Stimulated activated CD4-positive, alpha-beta T cell treated with anti-CD3 and anti-CD28 coated beads, Interleukin-2, amount 100 ng/mL, for 24 hours (primary cell): ENCODE data around the gene ALDH3A1.
A peak's percentile ranks its signal among the peaks of the same experiment; 100 is the strongest.

Experiments used
- DNase-seq, 2 donors: peaks; one replicate each; pipeline ENCODE4 v3.0.0-alpha.2; 2020

ALDH3A1 gene

GRCh38 chr17:19740933-19741332 is 7.2 kb downstream of the ALDH3A1 start:
- no peak for DNase-seq

GRCh38 chr17:19739241-19740201 is 8.6 kb downstream of the ALDH3A1 start:
- no peak for DNase-seq

- DNase-seq: no peak
These were observed 9.3 kb downstream of the ALDH3A1 start for GRCh38 chr17:19738757-19739156.

- no peak for DNase-seq
These were observed 10.0 kb downstream of the ALDH3A1 start for GRCh38 chr17:19738073-19738449.

GRCh38 chr17:19737305-19738072 is 10.6 kb downstream of the ALDH3A1 start:
- DNase-seq: no peak

GRCh38 chr17:19736071-19736470 is 12.0 kb downstream of the ALDH3A1 start:
- DNase-seq: no peak

GRCh38 chr17:19733953-19734526 is 14.1 kb downstream of the ALDH3A1 start:
- DNase-seq: no peak

- DNase-seq: no peak
These were observed 16.5 kb downstream of the ALDH3A1 start for GRCh38 chr17:19731626-19732025.

- no peak for DNase-seq
These were observed 17.3 kb downstream of the ALDH3A1 start for GRCh38 chr17:19730843-19731242.

- DNase-seq: no peak
These were observed 18.2 kb downstream of the ALDH3A1 start for GRCh38 chr17:19729900-19730299.

- no peak for DNase-seq
These were observed 20.0 kb downstream of the ALDH3A1 start for GRCh38 chr17:19728084-19728495.

- no peak for DNase-seq
These were observed 20.5 kb downstream of the ALDH3A1 start for GRCh38 chr17:19727501-19728078.

GRCh38 chr17:19726631-19727376 is 21.3 kb downstream of the ALDH3A1 start:
- no peak for DNase-seq

- DNase-seq: no peak
These were observed 22.6 kb downstream of the ALDH3A1 start for GRCh38 chr17:19725486-19725885.

- DNase-seq: peak; percentile 59 to 63
These were observed 23.3 kb downstream of the ALDH3A1 start for GRCh38 chr17:19724501-19725420.

GRCh38 chr17:19723964-19724363 is 24.1 kb downstream of the ALDH3A1 start:
- no peak for DNase-seq

- DNase-seq: no peak
These were observed 27.3 kb downstream of the ALDH3A1 start for GRCh38 chr17:19720631-19721426.

- no peak for DNase-seq
These were observed 28.0 kb downstream of the ALDH3A1 start for GRCh38 chr17:19720210-19720475.

GRCh38 chr17:19719355-19720209 is 28.5 kb downstream of the ALDH3A1 start:
- no peak for DNase-seq
